BJ (cell line): Measurements from ENCODE around the gene ZYX. TPM values are rescaled to one million over a fixed set of nuclear protein-coding genes. Genes with fewer than 3 reads are reported as not detected.

Experiments used
- CTCF ChIA-PET: fragments of 350-600 bp; formaldehyde crosslinking; extraction: SDS; loops from one replicate; lab custom pipeline; 2021; ENCODE audit warnings: antibody characterized with exemption, inconsistent platforms; lab: Yijun Ruan, JAX
- POLR2A ChIA-PET: fragments of 300-600 bp; sonication (Branson Sonifier 250); formaldehyde crosslinking; extraction: SDS; loops from one replicate; lab custom pipeline; 2021; ENCODE audit warnings: antibody characterized with exemption; lab: Charles Lee
- DNase-seq: peaks from one replicate; pipeline ENCODE4 v3.0.0-alpha.2; 2011; ENCODE audit warnings: low read depth
- H3K27me3 ChIP-seq: 2 replicates; pipeline ENCODE4 v1.6.0; 2011; ENCODE audit warnings: low read length; ENCODE audit not compliant: control insufficient read depth, insufficient read depth
- H3K36me3 ChIP-seq: 2 replicates; pipeline ENCODE4 v1.5.1; 2011; ENCODE audit warnings: low read length; ENCODE audit not compliant: control insufficient read depth, insufficient read depth
- H3K4me3 ChIP-seq: 2 replicates; pipeline ENCODE4 v1.5.1; 2011; ENCODE audit warnings: low read depth, mild to moderate bottlenecking, control low read depth, low read length
- polyA plus RNA-seq: library from polyadenylated mRNA; depleted of rRNA; stranded (reverse); fragments of >200 nt; gene quantifications from 2 replicates; pipeline ENCODE4 v1.2.3, GENCODE V29; 2011
- TF ChIP-seq, protein P1 (sequence below): IDR thresholded peaks from 2 replicates; pipeline ENCODE4 v1.5.1; 2011; ENCODE audit warnings: low read depth, mild to moderate bottlenecking, control low read depth, inconsistent platforms, low read length, moderate library complexity; ENCODE audit not compliant: insufficient read depth

ZYX gene
- polyA plus RNA-seq, 1 experiment, result 69.9 TPM

DNA sequence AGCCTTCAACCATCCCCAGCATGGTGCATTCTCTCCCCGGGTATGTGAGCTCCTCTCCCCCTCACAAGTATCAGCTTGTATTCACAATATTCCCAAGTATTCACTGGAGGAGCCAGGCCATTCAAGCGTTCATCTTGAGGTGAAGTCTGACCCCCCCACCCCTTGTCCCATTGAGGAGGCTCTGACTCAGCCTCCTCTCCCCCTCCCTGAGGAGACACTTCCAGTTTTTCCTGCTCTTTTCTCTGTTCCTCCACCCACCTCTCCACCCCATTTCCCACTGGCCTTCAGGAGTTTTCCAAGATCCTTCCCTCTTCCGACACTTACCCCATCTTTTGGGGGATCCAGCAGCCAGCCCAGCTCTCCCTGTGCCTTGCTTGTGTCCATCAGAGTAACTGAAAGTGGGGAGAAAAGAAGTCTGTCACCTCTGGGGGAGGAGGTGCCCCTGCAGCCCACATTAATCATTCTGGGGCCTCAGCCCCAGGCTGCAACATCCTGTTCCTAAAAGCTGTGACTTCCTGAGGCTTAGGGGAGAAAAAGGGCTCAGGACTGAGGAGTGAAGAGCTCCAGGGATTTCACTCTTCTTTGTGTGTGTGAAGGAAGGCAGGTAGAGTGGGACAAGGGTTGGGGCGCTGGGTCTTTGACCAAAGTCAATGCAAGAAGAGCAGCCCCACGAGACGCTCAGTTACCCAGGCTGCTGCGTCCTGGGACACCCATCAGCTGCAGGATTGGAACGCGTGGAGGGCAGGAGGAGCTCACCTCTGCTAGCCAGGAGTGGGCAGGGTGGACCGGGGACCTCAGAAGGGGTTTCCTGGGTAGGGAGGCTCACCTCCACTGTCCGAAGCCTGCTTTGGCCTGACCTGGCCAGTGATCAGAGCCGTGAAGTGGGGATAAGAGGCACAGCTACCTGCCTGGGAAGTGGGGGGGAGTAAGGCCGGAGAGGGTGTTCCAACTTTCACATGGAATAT is 26.4 kb downstream of the ZYX start:
- H3K36me3 ChIP-seq, result no peaks in the 10 kb centered on the region
- CTCF ChIA-PET, result interaction anchor here (0.9 to 3.9 kb wide), 7 partner anchors 8 to 167 kb away, joined by 3 to 36 read pairs (median 4); no protein-coding TSS in a partner anchor
- H3K4me3 ChIP-seq, result no peak overlapping the region
- POLR2A ChIA-PET, result interaction anchor here (0.5 to 0.8 kb wide), 3 partner anchors 9 to 27 kb away, joined by 4 to 5 read pairs (median 5); no protein-coding TSS in a partner anchor
- no peaks in the 10 kb centered on the region; the same call in 1 of the 2 replicates for H3K27me3 ChIP-seq
- TF ChIP-seq, protein P1, sequence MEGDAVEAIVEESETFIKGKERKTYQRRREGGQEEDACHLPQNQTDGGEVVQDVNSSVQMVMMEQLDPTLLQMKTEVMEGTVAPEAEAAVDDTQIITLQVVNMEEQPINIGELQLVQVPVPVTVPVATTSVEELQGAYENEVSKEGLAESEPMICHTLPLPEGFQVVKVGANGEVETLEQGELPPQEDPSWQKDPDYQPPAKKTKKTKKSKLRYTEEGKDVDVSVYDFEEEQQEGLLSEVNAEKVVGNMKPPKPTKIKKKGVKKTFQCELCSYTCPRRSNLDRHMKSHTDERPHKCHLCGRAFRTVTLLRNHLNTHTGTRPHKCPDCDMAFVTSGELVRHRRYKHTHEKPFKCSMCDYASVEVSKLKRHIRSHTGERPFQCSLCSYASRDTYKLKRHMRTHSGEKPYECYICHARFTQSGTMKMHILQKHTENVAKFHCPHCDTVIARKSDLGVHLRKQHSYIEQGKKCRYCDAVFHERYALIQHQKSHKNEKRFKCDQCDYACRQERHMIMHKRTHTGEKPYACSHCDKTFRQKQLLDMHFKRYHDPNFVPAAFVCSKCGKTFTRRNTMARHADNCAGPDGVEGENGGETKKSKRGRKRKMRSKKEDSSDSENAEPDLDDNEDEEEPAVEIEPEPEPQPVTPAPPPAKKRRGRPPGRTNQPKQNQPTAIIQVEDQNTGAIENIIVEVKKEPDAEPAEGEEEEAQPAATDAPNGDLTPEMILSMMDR, result no peak
- DNase-seq, result no peak

DNA sequence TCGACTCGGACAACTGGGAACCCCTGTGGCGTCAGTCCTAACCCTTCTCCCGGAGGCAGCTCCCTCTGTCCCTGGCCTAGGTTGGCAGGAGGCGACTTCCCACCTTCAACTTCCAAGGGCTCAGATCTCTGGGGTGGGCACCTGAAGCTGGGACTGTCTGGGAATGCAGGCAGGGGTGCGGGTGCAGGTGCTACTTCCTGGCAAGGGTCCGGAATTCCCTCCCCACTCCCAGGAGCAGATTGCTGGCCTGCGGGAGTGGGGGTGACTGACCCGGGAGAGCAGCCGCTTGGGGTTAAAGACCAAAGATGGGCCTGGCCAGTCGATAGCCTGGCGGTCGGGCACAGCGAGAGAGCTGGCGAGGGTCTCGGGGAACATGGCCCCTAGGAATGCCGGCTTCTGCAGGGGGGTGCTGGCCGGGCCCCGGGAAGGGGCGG is 27.1 kb downstream of the ZYX start:
- ChIA-PET CTCF (interaction anchor here (0.9 to 3.9 kb wide), 8 partner anchors 7 to 168 kb away, joined by 3 to 36 read pairs (median 4); no protein-coding TSS in a partner anchor), POLR2A (interaction anchor here (0.5 to 0.7 kb wide), 2 partner anchors 9 to 12 kb away, joined by 4 to 5 read pairs; no protein-coding TSS in a partner anchor)
- TF ChIP-seq, protein P1, result no peak
- no peaks in the 10 kb centered on the region; the same call in 1 of the 2 replicates for H3K27me3 ChIP-seq
- no peak for DNase-seq
- H3K36me3 ChIP-seq, result no peaks in the 10 kb centered on the region
- H3K4me3 ChIP-seq, result no peak overlapping the region

DNA sequence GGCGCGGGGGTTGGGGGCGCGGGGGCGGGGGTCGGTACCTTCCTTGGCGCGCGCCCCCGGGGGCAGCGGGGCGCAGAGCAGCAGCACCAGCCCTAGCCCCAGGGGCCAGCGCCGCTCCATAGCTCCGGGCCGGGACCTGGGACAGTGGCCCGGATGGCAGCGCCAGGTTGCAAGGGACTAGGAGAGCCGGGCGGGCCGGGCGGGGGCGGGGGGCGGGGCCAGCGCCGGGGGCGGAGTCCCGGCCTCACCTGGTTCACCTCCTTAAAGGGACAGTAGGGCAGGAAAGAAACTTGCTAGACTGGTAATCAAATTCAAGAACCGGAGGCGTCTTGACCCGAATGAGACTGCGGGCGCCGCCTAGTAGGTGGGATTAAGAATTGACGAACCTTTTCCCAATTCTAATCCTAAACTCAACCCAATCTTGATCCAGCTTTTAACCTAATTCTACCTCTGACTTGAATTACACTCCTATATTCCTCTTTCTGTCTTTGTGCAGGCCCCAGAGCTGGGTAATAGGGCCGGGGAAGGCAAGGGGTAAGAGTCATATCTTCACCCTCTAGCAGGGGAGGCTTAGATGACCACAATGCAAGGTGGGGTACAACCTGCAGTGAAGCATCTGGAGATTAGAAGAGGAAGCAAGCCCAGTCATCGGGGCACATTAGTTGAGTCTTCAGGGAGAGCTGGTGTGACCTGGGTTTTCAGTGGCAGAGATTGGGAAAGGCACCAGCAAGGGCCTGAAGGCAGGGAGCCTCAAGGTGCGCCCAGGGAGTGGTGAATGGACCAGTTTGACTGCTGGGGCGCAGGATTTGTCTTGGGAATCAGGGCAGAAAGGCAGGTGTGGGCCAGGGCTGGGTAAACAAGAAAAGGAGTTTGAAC is 27.8 kb downstream of the ZYX start, which contains the start of gene EPHA1:
EPHA1 (minus strand) TSS at position 171 of the 876 bp plus-strand sequence; CDS start at position 120, 51 bp downstream.
- Histone ChIP-seq H3K27me3 (no peaks in the 10 kb centered on the region; the same call in 1 of the 2 replicates), H3K4me3 (no peak within 1 kb of the TSS), H3K36me3 (no peaks in the 10 kb centered on the region)
- CTCF ChIA-PET, result interaction anchor here (0.9 to 2.9 kb wide), 5 partner anchors 16 to 31 kb away, joined by 3 to 12 read pairs (median 3); no protein-coding TSS in a partner anchor
- DNase-seq, result no peak
- TF ChIP-seq, protein P1, result peak; percentile 30; the same call in 1 of the 2 replicates
- POLR2A ChIA-PET, result no interaction called here

DNA sequence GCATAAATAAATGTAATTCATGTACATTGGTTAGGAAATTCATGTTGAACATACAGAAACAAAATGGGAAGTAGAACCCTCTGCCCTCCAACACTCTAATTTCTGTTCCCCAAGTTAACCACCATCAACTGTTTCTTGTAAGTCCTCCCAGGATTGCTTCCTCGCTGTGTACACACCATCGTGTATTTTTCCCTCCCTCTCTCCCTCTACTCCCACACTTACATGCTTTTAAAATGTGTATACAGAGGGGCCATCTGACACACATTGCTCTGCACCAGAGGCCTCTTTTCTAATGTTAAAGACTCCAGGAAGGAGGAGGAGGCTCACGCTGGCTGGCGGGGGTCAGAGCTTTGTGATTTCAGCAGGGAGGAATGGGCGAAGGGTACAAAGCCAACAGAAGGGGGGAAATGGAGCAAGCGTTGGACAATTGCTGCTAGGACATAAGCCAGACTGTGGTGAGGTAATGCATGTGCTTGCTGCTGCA is 29.4 kb downstream of the ZYX start:
- H3K4me3 ChIP-seq, result no peak overlapping the region
- ChIA-PET POLR2A (no interaction called here), CTCF (interaction anchor here (0.7 kb wide), 1 partner anchor 170 kb away, joined by 3 read pairs; no protein-coding TSS in a partner anchor)
- TF ChIP-seq, protein P1, result no peak
- H3K36me3 ChIP-seq, result no peaks in the 10 kb centered on the region
- DNase-seq, result no peak
- H3K27me3 ChIP-seq, result no peaks in the 10 kb centered on the region
